GM10847 (cell line): Measurements from ENCODE around the gene CRK.

Experiments used
- POLR2A ChIP-seq: IDR thresholded peaks from 2 replicates; pipeline ENCODE4 v1.6.1; 2011; ENCODE audit not compliant: insufficient read length; ENCODE audit errors: extremely low read depth

Gene CRK

GRCh38 chr17:1386265-1386664 lies 69.8 kb downstream of the CRK start:
- TF ChIP-seq POLR2A = no peak

GRCh38 chr17:1385861-1386260 lies 70.2 kb downstream of the CRK start:
- no peak for TF ChIP-seq POLR2A

- no peak for TF ChIP-seq POLR2A
Measured at GRCh38 chr17:1384905-1385435, 71.1 kb downstream of the CRK start.

GRCh38 chr17:1379930-1380313 lies 76.1 kb downstream of the CRK start:
- TF ChIP-seq POLR2A = no peak

- no peak for TF ChIP-seq POLR2A
Measured at GRCh38 chr17:1379208-1379929, 76.7 kb downstream of the CRK start.

GRCh38 chr17:1377334-1377733 lies 78.7 kb downstream of the CRK start:
- no peak for TF ChIP-seq POLR2A

DNA sequence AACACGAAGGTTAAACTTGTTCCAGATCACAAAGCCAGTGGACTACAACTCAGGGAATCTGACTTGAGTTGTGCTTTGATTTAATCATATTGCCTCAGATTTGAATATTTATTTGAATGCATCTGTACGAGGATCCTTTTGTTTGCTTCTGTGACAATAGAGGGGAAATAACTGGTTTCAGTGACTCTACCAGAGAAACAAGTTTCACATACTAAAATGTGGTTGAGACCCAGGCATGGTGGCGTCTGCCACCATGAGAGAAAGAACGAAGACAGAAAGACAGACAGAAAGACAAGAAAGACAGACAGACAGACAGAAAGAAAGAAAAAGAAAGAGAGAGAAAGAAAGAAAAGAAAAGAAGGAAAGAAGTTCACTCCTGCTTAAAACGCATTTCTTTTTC lies 80.0 kb downstream of the CRK start:
- TF ChIP-seq POLR2A = no peak

DNA sequence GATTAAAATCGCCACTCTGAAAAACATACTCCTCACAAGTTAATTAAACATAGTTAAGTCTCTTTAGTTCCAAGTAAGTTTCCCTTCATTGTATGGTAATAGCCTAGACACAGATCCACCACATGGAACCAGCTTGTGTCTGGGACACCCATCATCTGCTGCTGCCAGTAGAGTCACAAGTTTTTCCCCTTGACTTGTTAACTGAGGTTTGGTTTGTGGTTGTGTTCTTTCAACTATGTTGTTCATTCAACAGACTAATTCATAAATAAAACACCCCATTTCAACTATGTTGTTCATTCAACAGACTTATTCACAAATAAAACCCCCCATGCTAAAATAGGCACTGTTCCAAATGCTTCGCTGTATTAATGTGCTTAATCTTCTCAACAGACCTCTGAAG lies 80.4 kb downstream of the CRK start:
- no peak for TF ChIP-seq POLR2A

GRCh38 chr17:1374431-1375177 lies 81.4 kb downstream of the CRK start:
- TF ChIP-seq POLR2A = no peak

DNA sequence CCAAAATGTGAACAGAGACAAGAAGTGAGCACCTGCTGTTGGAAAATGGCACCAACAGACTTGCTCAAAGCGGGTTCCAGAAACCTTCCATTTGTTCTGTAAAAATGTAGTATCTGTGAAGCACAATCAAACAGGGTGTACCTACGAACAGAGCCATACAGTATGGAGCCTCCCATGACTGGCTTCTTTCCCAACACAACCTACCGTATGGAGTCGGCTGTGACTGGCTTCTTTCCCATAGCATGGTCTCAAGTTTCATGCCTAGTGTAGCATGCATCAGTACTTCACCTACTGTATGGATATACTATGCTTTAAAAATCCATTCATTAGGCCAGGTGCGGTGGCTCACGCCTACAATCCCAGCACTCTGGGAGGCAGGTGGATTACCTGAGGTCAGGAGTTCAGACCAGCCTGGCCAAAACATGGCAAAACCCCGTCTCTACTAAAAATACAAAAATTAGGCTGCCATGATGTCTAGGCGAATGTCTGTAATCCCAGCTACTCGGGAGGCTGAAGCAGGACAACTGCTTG lies 82.3 kb downstream of the CRK start:
- TF ChIP-seq POLR2A = no peak

GRCh38 chr17:1372618-1373017 lies 83.4 kb downstream of the CRK start:
- no peak for TF ChIP-seq POLR2A

DNA sequence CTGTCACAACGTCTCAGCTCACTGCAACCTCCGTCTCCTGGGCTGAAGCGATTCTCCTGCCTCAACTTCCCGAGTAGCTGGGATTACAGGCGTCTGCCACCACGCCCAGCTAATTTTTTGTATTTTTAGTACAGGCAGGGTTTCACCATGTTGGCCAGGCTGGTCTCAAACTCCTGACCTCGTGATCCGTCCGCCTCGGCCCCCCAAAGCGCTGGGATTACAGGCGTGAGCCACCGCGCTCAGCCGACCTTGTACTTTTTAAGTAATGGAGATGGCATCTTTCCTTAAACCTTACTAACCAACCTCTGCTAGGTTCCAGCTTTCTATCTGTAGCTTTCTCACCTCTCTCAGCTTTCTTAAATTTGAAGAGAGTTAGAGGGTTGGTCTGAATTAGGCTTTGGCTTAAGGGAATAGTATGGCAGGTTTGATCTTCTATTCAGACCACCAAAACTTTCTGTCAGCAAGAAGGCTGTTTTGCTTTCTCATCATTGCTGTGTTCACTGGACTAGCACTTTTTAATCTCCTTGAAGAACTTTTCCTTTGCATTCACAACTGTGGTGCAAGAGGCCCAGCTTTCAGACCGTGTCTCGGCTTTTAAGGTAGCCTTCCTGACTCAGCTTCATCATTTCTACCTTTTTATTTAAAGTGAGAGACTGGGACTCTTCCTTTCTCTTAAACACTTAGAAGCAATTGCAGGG lies 84.0 kb downstream of the CRK start:
- TF ChIP-seq POLR2A = no peak
